Eye (tissue), 1 donor: Measurements from ENCODE around the gene DNM1L.
"Not testable (repeated sequence)": the region's sequence is repeated elsewhere in the genome, so short reads cannot be mapped to it uniquely, and the experiment has no call there.

ENCODE experiments used
- DNase-seq: peaks from one replicate; pipeline ENCODE4 v3.0.0-alpha.2; 2015

The DNM1L gene

GRCh38 chr12:32698285-32698684, 19.2 kb downstream of the DNM1L start:
- DNase-seq: no peak

GRCh38 chr12:32699437-32699836, 20.3 kb downstream of the DNM1L start:
- not testable (repeated sequence) for DNase-seq

- no peak for DNase-seq
These were observed 23.4 kb downstream of the DNM1L start for GRCh38 chr12:32702473-32702872.

- no peak for DNase-seq
These were observed 23.8 kb downstream of the DNM1L start for GRCh38 chr12:32702946-32703345.

- no peak for DNase-seq
These were observed 26.7 kb downstream of the DNM1L start for GRCh38 chr12:32705783-32706182.

- no peak for DNase-seq
These were observed 27.4 kb downstream of the DNM1L start for GRCh38 chr12:32706335-32707024.

- no peak for DNase-seq
These were observed 29.8 kb downstream of the DNM1L start for GRCh38 chr12:32708926-32709325.

GRCh38 chr12:32714772-32715171, 35.7 kb downstream of the DNM1L start:
- no peak for DNase-seq

GRCh38 chr12:32718926-32719325, 39.8 kb downstream of the DNM1L start:
- DNase-seq: no peak

- DNase-seq: not testable (repeated sequence)
These were observed 46.2 kb downstream of the DNM1L start for GRCh38 chr12:32725308-32725707.

- no peak for DNase-seq
These were observed 47.2 kb downstream of the DNM1L start for GRCh38 chr12:32726286-32726685.

- no peak for DNase-seq
These were observed 48.1 kb downstream of the DNM1L start for GRCh38 chr12:32727237-32727636.

GRCh38 chr12:32734952-32735351, 55.9 kb downstream of the DNM1L start:
- no peak for DNase-seq

GRCh38 chr12:32736445-32736844, 57.3 kb downstream of the DNM1L start:
- no peak for DNase-seq

GRCh38 chr12:32737715-32738114, 58.6 kb downstream of the DNM1L start:
- no peak for DNase-seq

GRCh38 chr12:32739279-32739678, 60.2 kb downstream of the DNM1L start:
- no peak for DNase-seq

- DNase-seq: no peak
These were observed 63.0 kb downstream of the DNM1L start for GRCh38 chr12:32742133-32742532.

- DNase-seq: no peak
These were observed 64.2 kb downstream of the DNM1L start for GRCh38 chr12:32743264-32743663.

- DNase-seq: no peak
These were observed 74.5 kb downstream of the DNM1L start for GRCh38 chr12:32753605-32754004.

- DNase-seq: no peak
These were observed 75.0 kb downstream of the DNM1L start for GRCh38 chr12:32754111-32754510.

GRCh38 chr12:32755051-32755653, 76.1 kb downstream of the DNM1L start:
- peak; percentile 89 for DNase-seq

- peak; percentile 99 for DNase-seq
These were observed 76.8 kb downstream of the DNM1L start, which contains the start of gene YARS2 for GRCh38 chr12:32755654-32756475. YARS2 (minus strand) TSS chr12:32755897; CDS start chr12:32755874, 23 bp downstream.

GRCh38 chr12:32756476-32757066, 77.5 kb downstream of the DNM1L start:
- DNase-seq: no peak
